ENCODE results near the gene ANXA11.
"Not testable (repeated sequence)": the region's sequence is repeated elsewhere in the genome, so short reads cannot be mapped to it uniquely, and the experiment has no call there.

Gene ANXA11

DNA sequence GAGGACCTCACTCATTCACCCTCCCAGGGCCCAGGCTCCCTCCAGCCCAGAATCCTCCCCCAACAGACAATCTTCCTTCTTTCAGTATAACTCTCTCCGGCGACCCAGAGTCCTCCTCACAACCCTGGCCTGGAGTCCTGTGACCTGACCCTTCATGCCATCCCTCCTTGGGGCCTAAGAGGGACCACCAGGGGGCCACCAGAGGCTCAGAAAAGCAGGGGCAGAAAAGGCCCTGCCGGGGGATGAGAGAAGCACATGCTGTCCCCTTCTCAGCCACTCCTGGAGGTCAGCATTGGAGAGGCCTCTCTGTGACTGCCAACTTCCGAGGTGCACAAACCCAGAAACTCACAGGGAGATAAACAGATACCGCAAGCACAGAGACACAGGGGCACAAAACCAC, 31.1 kb upstream of the ANXA11 start:
- not testable (repeated sequence) for H3K36me3 Mint-ChIP-seq (ENCODE audit: low read depth); H3K27me3 Mint-ChIP-seq (ENCODE audit: low read depth); H3K4me1 Mint-ChIP-seq; H3K4me3 Mint-ChIP-seq; H3K9me3 Mint-ChIP-seq; H3K27ac Mint-ChIP-seq

DNA sequence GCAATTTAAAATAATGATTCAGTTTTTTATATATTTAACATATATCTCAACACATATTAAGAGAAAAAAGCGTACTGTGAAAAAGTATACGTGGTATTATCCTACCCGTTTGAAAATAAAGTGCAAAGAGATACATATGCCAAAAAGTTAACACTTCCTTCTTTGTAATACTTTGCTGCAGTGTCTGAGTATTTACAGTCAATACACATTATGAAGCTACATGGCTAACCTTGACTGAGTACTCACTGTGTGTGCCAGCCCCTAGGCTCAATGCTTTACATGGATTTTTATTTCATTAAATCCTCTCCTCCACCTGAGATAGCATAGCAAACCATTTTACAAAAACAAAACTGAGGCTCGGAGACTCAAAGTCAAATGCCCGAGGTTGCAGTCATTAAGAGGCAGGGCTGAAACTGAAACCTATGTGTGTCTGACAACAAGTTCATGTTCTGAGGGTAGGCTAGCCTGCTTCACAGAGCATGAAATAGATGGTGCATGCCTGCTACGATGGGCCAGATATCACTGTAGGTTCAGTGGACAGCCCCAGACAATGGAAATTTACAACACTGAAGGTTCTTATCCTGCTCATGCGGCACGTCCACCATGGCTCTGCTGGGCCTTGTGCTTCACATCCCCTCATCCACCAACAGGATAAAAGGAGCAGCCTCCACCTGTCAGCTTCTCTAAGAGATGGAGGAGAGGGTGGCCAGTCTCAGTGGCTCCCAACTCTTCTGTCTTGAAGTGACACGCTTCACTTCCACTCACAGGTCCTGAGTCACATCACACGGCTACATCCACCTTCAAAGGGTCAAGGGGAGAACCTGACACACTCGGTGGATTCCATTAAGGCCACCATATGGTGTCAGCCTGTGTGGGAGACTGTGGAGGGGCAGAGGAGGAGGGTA, 29.2 kb upstream of the ANXA11 start:
- H3K9me3 Mint-ChIP-seq; H3K36me3 Mint-ChIP-seq (ENCODE audit: low read depth); H3K4me1 Mint-ChIP-seq; H3K4me3 Mint-ChIP-seq; H3K27ac Mint-ChIP-seq; H3K27me3 Mint-ChIP-seq (ENCODE audit: low read depth): not testable (repeated sequence)

DNA sequence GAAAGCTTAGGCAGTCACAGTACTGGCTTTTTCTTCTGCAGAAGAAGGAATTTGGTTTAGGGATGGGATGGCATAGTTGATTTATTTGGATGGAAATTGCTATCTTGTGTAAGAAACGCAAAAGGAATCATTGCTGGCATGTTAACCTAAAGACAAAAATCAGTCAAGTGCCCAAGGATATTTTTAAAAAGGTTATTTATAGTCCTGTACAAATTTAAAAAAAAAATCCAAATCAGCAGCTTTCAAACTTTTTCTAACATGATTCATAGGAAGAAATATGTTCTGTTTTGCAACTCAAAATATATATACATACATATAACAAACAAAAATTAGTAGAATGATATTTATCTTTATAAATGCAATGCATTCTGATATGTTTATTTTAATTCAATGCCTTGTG, 28.5 kb upstream of the ANXA11 start:
- H3K27ac Mint-ChIP-seq; H3K36me3 Mint-ChIP-seq (ENCODE audit: low read depth); H3K4me3 Mint-ChIP-seq; H3K9me3 Mint-ChIP-seq; H3K4me1 Mint-ChIP-seq; H3K27me3 Mint-ChIP-seq (ENCODE audit: low read depth): not testable (repeated sequence)

DNA sequence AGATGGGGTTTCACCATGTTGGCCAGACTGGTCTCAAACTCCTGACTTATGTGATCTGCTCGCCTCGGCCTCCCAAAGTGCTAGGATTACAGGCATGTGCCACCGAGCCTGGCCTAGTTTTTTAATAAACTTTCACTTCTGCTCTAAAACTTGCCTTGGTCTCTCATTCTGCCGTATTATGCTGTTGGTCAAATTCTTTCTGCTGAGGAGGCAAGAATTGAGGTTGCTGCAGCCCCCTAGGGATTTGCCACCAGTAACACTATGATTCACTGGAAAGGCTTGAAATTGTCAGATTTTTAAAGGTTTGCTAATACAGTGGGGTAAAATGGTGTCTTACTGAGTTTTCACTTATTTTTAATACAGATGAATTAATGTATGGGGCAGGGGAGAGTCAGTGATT, 21.4 kb upstream of the ANXA11 start:
- not testable (repeated sequence) for H3K27ac Mint-ChIP-seq; H3K27me3 Mint-ChIP-seq (ENCODE audit: low read depth); H3K9me3 Mint-ChIP-seq; H3K4me1 Mint-ChIP-seq; H3K4me3 Mint-ChIP-seq; H3K36me3 Mint-ChIP-seq (ENCODE audit: low read depth)

DNA sequence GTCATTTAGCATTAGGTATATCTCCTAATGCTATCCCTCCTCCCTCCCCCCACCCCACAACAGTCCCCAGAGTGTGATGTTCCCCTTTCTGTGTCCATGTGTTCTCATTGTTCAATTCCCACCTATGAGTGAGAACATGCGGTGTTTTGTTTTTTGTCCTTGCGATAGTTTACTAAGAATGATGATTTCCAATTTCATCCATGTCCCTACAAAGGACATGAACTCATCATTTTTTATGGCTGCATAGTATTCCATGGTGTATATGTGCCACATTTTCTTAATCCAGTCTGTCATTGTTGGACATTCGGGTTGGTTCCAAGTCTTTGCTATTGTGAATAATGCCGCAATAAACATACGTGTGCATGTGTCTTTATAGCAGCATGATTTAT, 17.7 kb upstream of the ANXA11 start:
- H3K4me1 Mint-ChIP-seq; H3K36me3 Mint-ChIP-seq (ENCODE audit: low read depth); H3K4me3 Mint-ChIP-seq; H3K27me3 Mint-ChIP-seq (ENCODE audit: low read depth); H3K9me3 Mint-ChIP-seq; H3K27ac Mint-ChIP-seq: not testable (repeated sequence)

DNA sequence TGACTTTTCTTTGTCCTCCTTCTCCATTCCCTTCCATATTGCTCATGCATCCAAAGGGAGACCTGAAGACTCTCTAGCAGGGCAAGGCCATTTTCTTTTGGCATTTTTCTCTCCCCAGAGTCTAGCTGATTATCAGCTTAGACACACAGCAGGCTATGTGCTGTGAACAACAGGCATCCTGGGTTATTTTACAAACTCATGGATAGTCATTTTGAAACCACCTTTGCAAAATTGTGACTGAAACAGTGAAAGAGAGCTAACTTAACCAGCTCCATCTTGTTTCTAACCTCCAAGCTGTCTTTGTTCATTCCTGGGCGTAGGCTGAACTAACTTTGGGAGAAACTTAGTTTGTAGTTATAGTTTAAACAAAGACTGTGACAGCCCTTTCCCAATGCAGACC, 13.5 kb upstream of the ANXA11 start:
- not testable (repeated sequence) for H3K4me3 Mint-ChIP-seq; H3K27ac Mint-ChIP-seq; H3K9me3 Mint-ChIP-seq; H3K27me3 Mint-ChIP-seq (ENCODE audit: low read depth); H3K36me3 Mint-ChIP-seq (ENCODE audit: low read depth)
- H3K4me1 Mint-ChIP-seq: peaks cover 14% of the 10 kb centered on the region

DNA sequence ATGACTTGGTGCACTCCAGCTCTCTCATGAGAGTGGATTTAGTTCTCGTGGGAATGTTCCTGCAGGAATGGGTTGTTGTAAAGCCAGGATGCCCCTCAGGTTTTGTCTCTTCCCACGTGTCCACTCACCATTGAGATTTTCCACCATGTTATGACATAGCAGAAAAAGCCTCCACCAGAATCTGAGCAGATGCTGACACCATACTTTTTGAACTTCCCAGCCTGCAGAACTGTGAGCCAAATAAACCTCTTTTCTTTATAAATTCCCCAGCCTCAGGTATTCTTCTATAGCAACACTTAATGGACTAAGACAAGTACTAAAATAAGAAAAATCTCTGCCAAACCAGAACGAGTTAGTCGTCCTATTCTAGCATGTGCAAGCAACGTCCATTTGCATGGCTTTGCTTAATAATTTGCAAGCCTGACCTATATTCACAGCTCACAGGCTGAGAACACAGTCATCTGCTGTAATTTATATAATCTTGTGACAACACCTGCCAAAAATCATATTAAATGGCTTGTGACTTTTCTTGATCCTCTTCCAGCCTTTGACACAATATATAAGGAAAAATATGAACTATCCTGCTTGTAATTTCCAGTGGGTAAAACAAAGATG, 9.1 kb upstream of the ANXA11 start:
- H3K27me3 Mint-ChIP-seq (ENCODE audit: low read depth); H3K36me3 Mint-ChIP-seq (ENCODE audit: low read depth); H3K27ac Mint-ChIP-seq; H3K9me3 Mint-ChIP-seq; H3K4me3 Mint-ChIP-seq: not testable (repeated sequence)
- peaks cover 14% of the 10 kb centered on the region for H3K4me1 Mint-ChIP-seq

DNA sequence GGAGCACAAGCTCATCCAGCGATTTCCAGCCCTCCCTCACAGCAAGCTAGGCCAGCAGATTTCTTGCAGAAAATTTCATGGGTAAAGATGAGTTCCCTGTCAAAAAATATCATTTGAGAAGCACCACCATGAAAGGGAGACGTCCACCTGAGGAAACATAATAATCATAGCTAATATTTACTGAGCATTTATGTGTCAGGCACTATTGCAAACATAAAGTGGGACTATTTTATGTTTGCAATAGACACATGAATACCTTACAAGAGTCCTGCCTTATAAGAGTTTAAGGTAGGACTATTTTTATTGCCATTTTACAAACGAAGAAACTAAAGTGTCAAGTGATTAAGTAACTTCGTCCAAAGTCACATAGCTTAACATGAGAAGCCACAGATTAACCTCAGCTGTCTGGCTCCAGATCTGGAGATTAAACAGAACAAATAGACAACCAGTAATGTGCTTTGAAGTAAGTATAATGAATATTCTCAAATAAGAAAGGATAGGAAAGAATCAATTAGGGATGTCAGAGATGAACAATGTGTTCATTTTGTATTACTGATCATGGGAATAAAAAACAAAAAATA, 7.3 kb upstream of the ANXA11 start:
- not testable (repeated sequence) for H3K27ac Mint-ChIP-seq; H3K9me3 Mint-ChIP-seq; H3K4me3 Mint-ChIP-seq; H3K36me3 Mint-ChIP-seq (ENCODE audit: low read depth); H3K27me3 Mint-ChIP-seq (ENCODE audit: low read depth)
- H3K4me1 Mint-ChIP-seq: peaks cover 14% of the 10 kb centered on the region

DNA sequence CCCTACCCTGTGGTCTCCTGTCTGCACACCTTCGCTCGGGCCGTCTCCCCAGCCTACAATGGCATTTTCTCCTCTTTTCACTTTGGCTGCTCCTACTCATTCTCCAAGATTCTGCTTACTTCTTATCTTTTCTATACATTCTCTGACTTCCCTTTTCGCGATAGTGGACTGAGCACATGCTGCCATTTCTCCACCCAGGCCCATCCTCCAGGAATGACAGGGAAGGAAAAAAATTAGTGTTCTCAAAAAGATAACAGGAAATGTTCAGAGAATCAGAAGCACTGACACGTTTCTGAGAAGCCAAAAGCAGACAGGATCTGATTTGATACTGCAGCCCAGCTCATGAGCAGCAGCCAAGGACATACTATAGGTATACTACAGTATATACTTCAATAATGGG, 6.4 kb upstream of the ANXA11 start:
- Mint-ChIP-seq H3K4me1 (peaks cover 14% of the 10 kb centered on the region), H3K9me3 (peaks cover 2% of the 10 kb centered on the region), H3K36me3 (ENCODE audit: low read depth) (no peaks in the 10 kb centered on the region), H3K27me3 (ENCODE audit: low read depth) (no peaks in the 10 kb centered on the region), H3K4me3 (no peak overlapping the region), H3K27ac (no peak overlapping the region)
- TF ChIP-seq, protein P1, sequence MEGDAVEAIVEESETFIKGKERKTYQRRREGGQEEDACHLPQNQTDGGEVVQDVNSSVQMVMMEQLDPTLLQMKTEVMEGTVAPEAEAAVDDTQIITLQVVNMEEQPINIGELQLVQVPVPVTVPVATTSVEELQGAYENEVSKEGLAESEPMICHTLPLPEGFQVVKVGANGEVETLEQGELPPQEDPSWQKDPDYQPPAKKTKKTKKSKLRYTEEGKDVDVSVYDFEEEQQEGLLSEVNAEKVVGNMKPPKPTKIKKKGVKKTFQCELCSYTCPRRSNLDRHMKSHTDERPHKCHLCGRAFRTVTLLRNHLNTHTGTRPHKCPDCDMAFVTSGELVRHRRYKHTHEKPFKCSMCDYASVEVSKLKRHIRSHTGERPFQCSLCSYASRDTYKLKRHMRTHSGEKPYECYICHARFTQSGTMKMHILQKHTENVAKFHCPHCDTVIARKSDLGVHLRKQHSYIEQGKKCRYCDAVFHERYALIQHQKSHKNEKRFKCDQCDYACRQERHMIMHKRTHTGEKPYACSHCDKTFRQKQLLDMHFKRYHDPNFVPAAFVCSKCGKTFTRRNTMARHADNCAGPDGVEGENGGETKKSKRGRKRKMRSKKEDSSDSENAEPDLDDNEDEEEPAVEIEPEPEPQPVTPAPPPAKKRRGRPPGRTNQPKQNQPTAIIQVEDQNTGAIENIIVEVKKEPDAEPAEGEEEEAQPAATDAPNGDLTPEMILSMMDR (IDR thresholded peaks at IDR 0.05; ENCODE audit: unreplicated experiment in 3 of 3): no peak

DNA sequence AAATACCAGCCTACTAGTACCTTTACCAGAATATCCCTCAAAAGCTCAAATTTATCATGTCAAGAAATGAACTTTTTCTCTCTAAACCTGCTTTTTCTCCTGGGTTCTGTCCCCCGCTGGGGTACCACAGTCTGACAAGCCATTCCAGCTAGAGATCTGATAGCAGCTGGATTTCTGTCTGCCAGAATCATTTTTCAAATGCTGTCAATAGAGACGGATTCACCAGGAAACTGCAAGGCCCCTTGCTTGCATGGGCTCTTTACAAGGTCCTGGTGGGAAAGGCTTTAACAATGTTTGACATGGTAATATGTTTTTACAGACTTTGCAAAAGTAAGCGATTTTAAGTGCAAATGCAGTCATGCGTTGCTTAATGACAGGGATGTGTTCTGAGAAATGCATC, 4.9 kb upstream of the ANXA11 start:
- no peak overlapping the region for H3K4me3 Mint-ChIP-seq
- no peaks in the 10 kb centered on the region for H3K36me3 Mint-ChIP-seq (ENCODE audit: low read depth)
- H3K4me1 Mint-ChIP-seq: peaks cover 18% of the 10 kb centered on the region
- TF ChIP-seq, protein P1 (IDR thresholded peaks at IDR 0.05; ENCODE audit: unreplicated experiment in 3 of 3): no peak
- no peak overlapping the region for H3K27ac Mint-ChIP-seq
- no peaks in the 10 kb centered on the region for H3K27me3 Mint-ChIP-seq (ENCODE audit: low read depth)
- H3K9me3 Mint-ChIP-seq: peaks cover 2% of the 10 kb centered on the region
